IMR-90 (cell line): ENCODE results near the gene WDFY2. TPM values are rescaled to one million over a fixed set of nuclear protein-coding genes. Genes with fewer than 3 reads are reported as not detected.

Experiments
- ATAC-seq: fragments of 200-7000 bp; cut with Tn5 transposase; 2 replicates; pipeline ENCODE4 v1.9.1; 2020; ENCODE audit warnings: low read depth, mild to moderate bottlenecking, moderate library complexity
- BruUV-seq: library from RNA; stranded (reverse); fragments of 400-500 nt; replicated peaks from 2 replicates; lab custom pipeline; 2021; lab: Mats Ljungman, UMichigan
- CTCF ChIA-PET: fragments of 300-600 bp; formaldehyde crosslinking; extraction: SDS; loops from one replicate; lab custom pipeline; 2021; ENCODE audit warnings: antibody characterized with exemption; lab: Yijun Ruan, JAX
- POLR2A ChIA-PET: fragments of 300-600 bp; sonication (Branson Sonifier 250); formaldehyde crosslinking; loops from one replicate; lab custom pipeline; 2022; ENCODE audit warnings: antibody characterized with exemption; ENCODE audit not compliant: unreplicated experiment; lab: Charles Lee
- DNase-seq: peaks from one replicate; pipeline ENCODE4 v3.0.0; 2013
- H2AFZ ChIP-seq: replicated peaks from 2 replicates; pipeline ENCODE3; 2013; ENCODE audit warnings: low read length, mild to moderate bottlenecking; ENCODE audit not compliant: poor library complexity
- H2AK5ac ChIP-seq: 2 replicates; pipeline ENCODE4 v1.6.1; 2013; ENCODE audit warnings: low read depth, low read length, inconsistent platforms
- H2AK9ac ChIP-seq: replicated peaks from 2 replicates; pipeline ENCODE3; 2013; ENCODE audit warnings: mild to moderate bottlenecking, low read depth, low read length, moderate library complexity; ENCODE audit not compliant: poor library complexity
- H2BK120ac ChIP-seq: 2 replicates; pipeline ENCODE4 v1.6.1; 2013; ENCODE audit warnings: low read depth, low read length, inconsistent platforms
- H2BK15ac ChIP-seq: 3 replicates; pipeline ENCODE4 v1.6.1; 2013; ENCODE audit warnings: low read depth, low read length, inconsistent platforms
- H2BK20ac ChIP-seq: 2 replicates; pipeline ENCODE4 v1.6.1; 2013; ENCODE audit warnings: low read depth, mild to moderate bottlenecking, inconsistent platforms, low read length, moderate library complexity
- H2BK5ac ChIP-seq: 2 replicates; pipeline ENCODE4 v1.6.1; 2013; ENCODE audit warnings: mild to moderate bottlenecking, low read depth, low read length, inconsistent platforms; ENCODE audit not compliant: poor library complexity, severe bottlenecking
- H3K14ac ChIP-seq: replicated peaks from 2 replicates; pipeline ENCODE4 v1.6.1; 2013; ENCODE audit warnings: low read depth, low read length, inconsistent platforms
- H3K18ac ChIP-seq: 2 replicates; pipeline ENCODE4 v1.6.1; 2013; ENCODE audit warnings: low read depth, low read length, control low read depth
- H3K23ac ChIP-seq: 2 replicates; pipeline ENCODE4 v1.6.1; 2013; ENCODE audit warnings: low read depth, low read length, inconsistent platforms
- H3K27ac ChIP-seq: 2 replicates; pipeline ENCODE4 v1.5.1; 2013; ENCODE audit warnings: mild to moderate bottlenecking, control low read depth, low read length; ENCODE audit not compliant: insufficient read depth
- H3K27me3 ChIP-seq: 2 replicates; pipeline ENCODE4 v1.6.1; 2013; ENCODE audit warnings: low read length; ENCODE audit not compliant: control insufficient read depth, insufficient read depth
- H3K36me3 ChIP-seq: 2 replicates; pipeline ENCODE4 v1.6.1; 2013; ENCODE audit warnings: low read length, mixed read lengths; ENCODE audit not compliant: control insufficient read depth, insufficient read depth
- H3K4ac ChIP-seq: 2 replicates; pipeline ENCODE4 v1.6.1; 2013; ENCODE audit warnings: low read depth, low read length, inconsistent platforms
- H3K4me1 ChIP-seq: 2 replicates; pipeline ENCODE4 v1.6.1; 2013; ENCODE audit warnings: low read length, mixed read lengths; ENCODE audit not compliant: control insufficient read depth, insufficient read depth
- H3K4me2 ChIP-seq: 2 replicates; pipeline ENCODE4 v1.6.1; 2013; ENCODE audit warnings: low read depth, mild to moderate bottlenecking, control low read depth, low read length, moderate library complexity
- H3K4me3 ChIP-seq: 2 replicates; pipeline ENCODE4 v1.5.1; 2013; ENCODE audit warnings: low read depth, mild to moderate bottlenecking, control low read depth, low read length, moderate library complexity; ENCODE audit not compliant: insufficient read depth
- H3K56ac ChIP-seq: 2 replicates; pipeline ENCODE4 v1.6.1; 2013; ENCODE audit warnings: low read length, inconsistent platforms; ENCODE audit not compliant: insufficient read depth; ENCODE audit errors: extremely low read depth
- H3K79me1 ChIP-seq, 2 experiments: 2 replicates each; pipeline ENCODE4 v1.6.1; 2013; ENCODE audit warnings: low read length in 2 of 2, inconsistent platforms in 1 of 2, low read depth in 1 of 2
- H3K9ac ChIP-seq: 2 replicates; pipeline ENCODE4 v1.6.1; 2013; ENCODE audit warnings: low read depth, low read length, control low read depth
- H3K9me1 ChIP-seq: 2 replicates; pipeline ENCODE4 v1.6.1; 2013; ENCODE audit warnings: low read length, inconsistent platforms; ENCODE audit not compliant: insufficient read depth
- H3K9me3 ChIP-seq: 2 replicates; pipeline ENCODE4 v1.6.1; 2013; ENCODE audit warnings: low read length; ENCODE audit not compliant: control insufficient read depth, insufficient read depth
- H4K20me1 ChIP-seq: 2 replicates; pipeline ENCODE4 v1.6.1; 2013; ENCODE audit warnings: low read length, inconsistent platforms; ENCODE audit not compliant: insufficient read depth
- H4K5ac ChIP-seq: 2 replicates; pipeline ENCODE4 v1.6.1; 2013; ENCODE audit warnings: mild to moderate bottlenecking, low read depth, low read length, control low read depth
- H4K8ac ChIP-seq, 2 experiments: 2 replicates each; pipeline ENCODE4 v1.6.1; 2013; ENCODE audit warnings: low read depth in 2 of 2, low read length in 2 of 2, control low read depth in 1 of 2, inconsistent platforms in 1 of 2
- H4K91ac ChIP-seq: 2 replicates; pipeline ENCODE4 v1.6.1; 2013; ENCODE audit warnings: low read depth, low read length, inconsistent platforms; ENCODE audit not compliant: insufficient read depth
- BHLHE40 ChIP-seq: fragments of 150-350 bp; IDR thresholded peaks from 2 replicates; pipeline ENCODE4 v1.6.1; 2016; ENCODE audit warnings: mild to moderate bottlenecking, low read depth, low read length
- MAFK ChIP-seq: IDR thresholded peaks from 2 replicates; pipeline ENCODE4 v1.6.1; 2012; ENCODE audit warnings: low read depth, low read length, improper control_type of control experiment
- RAD21 ChIP-seq: IDR thresholded peaks from 2 replicates; pipeline ENCODE4 v1.6.1; 2012; ENCODE audit warnings: low read length, improper control_type of control experiment
- RCOR1 ChIP-seq: IDR thresholded peaks from 2 replicates; pipeline ENCODE4 v1.6.1; 2012; ENCODE audit warnings: mild to moderate bottlenecking, low read length, improper control_type of control experiment; ENCODE audit not compliant: insufficient replicate concordance
- RFX5 ChIP-seq: IDR thresholded peaks from 2 replicates; pipeline ENCODE4 v1.8.0; 2012; ENCODE audit warnings: low read depth, mild to moderate bottlenecking, low read length, moderate library complexity
- WGBS, 2 experiments: methylation state at CpG; one replicate each; pipeline versions ENCODE4 v1.1.5 to v1.1.7; 2013; ENCODE audit warnings: missing lambda C conversion rate in 2 of 2; ENCODE audit not compliant: insufficient read length in 1 of 2; ENCODE audit errors: extremely low coverage in 2 of 2; 5-methylcytosine and 5-hydroxymethylcytosine counted together
- dilution Hi-C: fragments of 300-500 bp; cut with HindIII; formaldehyde crosslinking; loops from one replicate; pipeline ENCODE4 v1.14.3; 2018; ENCODE audit warnings: low sequenced_read_pairs; ENCODE audit not compliant: unreplicated experiment
- in situ Hi-C: fragments of 300-500 bp; cut with MboI; formaldehyde crosslinking; loops from 3 replicates; pipeline ENCODE4 v1.14.3; 2019; ENCODE audit warnings: low sequenced_read_pairs, inconsistent platforms, mixed read lengths
- intact Hi-C: fragments of 100-400 bp; cut with micrococcal nuclease; formaldehyde crosslinking; loops from 2 replicates; pipeline ENCODE4 v1.10.0; 2022
- polyA plus RNA-seq, 3 experiments: library from polyadenylated mRNA; depleted of rRNA; stranded (reverse); fragments of >200 nt; gene quantifications; 2 replicates each; pipeline ENCODE4 v1.2.3, GENCODE V29; 2012; ENCODE audit warnings: low replicate concordance in 1 of 3
- total RNA-seq: library from RNA; depleted of rRNA; stranded (reverse); fragments of >200 nt; gene quantifications from 2 replicates; pipeline ENCODE4 v1.2.3, GENCODE V29; 2012

Gene WDFY2
- total and polyA plus RNA-seq, 2 of the 4 experiments (the other 2 are of a cell fraction): 4.3 to 5.4 TPM

DNA sequence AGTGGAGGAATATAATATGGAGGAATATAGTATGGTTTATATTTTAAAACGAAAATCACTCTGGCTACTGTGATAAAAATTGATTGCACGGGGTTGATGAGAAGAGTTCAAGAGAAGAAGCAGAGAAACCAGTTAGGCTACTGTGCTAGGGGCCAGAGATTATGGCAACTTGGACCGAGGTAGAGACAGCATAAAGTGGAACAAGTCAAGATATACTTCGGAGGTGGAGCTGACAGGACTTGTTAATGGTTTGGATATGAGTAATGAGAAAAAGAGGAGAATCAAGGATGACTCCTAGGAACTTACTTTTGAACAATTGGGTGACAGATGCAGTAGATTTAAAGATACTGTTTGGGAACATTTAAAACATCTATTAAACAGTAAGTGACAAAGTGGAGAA is 6.6 kb upstream of the WDFY2 start:
- dilution Hi-C loops (no loop called here), intact Hi-C loops (no loop called here), in situ Hi-C loops (no loop called here)
- H2BK120ac ChIP-seq: no peak overlapping the region
- H2AK9ac ChIP-seq: no peak overlapping the region
- H3K9me1 ChIP-seq: no peaks in the 10 kb centered on the region
- H3K14ac ChIP-seq: no peak overlapping the region
- no peaks in the 10 kb centered on the region for H3K36me3 ChIP-seq
- ChIA-PET POLR2A (no interaction called here), CTCF (no interaction called here)
- H3K4me3 ChIP-seq: no peak overlapping the region
- H2BK15ac ChIP-seq: no peak overlapping the region
- H3K4me2 ChIP-seq: no peak overlapping the region
- H2AFZ ChIP-seq: no peak overlapping the region
- H3K18ac ChIP-seq: no peak overlapping the region
- no peaks in the 10 kb centered on the region for H3K4me1 ChIP-seq
- no peaks in the 10 kb centered on the region for H3K9me3 ChIP-seq
- no TSS peak for BruUV-seq
- no peaks in the 10 kb centered on the region for H4K20me1 ChIP-seq
- no peaks in the 10 kb centered on the region for H3K27me3 ChIP-seq
- H3K79me1 ChIP-seq: no peaks in the 10 kb centered on the region
- H3K27ac ChIP-seq: no peak overlapping the region
- H3K56ac ChIP-seq: no peak overlapping the region
- WGBS, 2 experiments: 78% methylated on average over 3 of the region's 4 CpGs; no CpG with 5 or more reads in 1 of the 2 experiments
- no peak overlapping the region for H4K5ac ChIP-seq
- ATAC-seq: no peak
- H2BK5ac ChIP-seq: no peak overlapping the region
- H4K8ac ChIP-seq: no peak overlapping the region
- no peak overlapping the region for H4K91ac ChIP-seq
- H3K23ac ChIP-seq: no peak overlapping the region
- TF ChIP-seq RAD21 (no peak), RFX5 (no peak), MAFK (no peak), RCOR1 (no peak), BHLHE40 (no peak)
- no peak overlapping the region for H2AK5ac ChIP-seq
- DNase-seq: no peak
- H3K4ac ChIP-seq: no peak overlapping the region
- no peak overlapping the region for H2BK20ac ChIP-seq
- no peak overlapping the region for H3K9ac ChIP-seq
